MCF 10A (cell line): ENCODE results near the gene PCNX3. TPM values are rescaled to one million over a fixed set of nuclear protein-coding genes. Genes with fewer than 3 reads are reported as not detected.

ENCODE experiments used
- BruUV-seq: library from RNA; stranded (reverse); fragments of 400-500 nt; replicated peaks from 2 replicates; lab custom pipeline; 2021; lab: Mats Ljungman, UMichigan
- CTCF ChIA-PET: fragments of 300-600 bp; sonication (Branson Sonifier 250); formaldehyde crosslinking; extraction: SDS; loops from one replicate; lab custom pipeline; 2021; ENCODE audit warnings: antibody characterized with exemption, inconsistent platforms; lab: Yijun Ruan, JAX
- POLR2A ChIA-PET: fragments of 300-600, 350-650 bp; sonication (Branson Sonifier 250); formaldehyde crosslinking; extraction: SDS; loops from one replicate; lab custom pipeline; 2020; ENCODE audit warnings: antibody characterized with exemption, inconsistent platforms; lab: Yijun Ruan, JAX
- DNase-seq: peaks from one replicate; pipeline ENCODE4 v3.0.0-alpha.2; 2018; ENCODE audit not compliant: unreplicated experiment
- H3K27ac Mint-ChIP-seq: one replicate; pipeline ENCODE4 v1.8.0; 2022; ENCODE audit warnings: mild to moderate bottlenecking, low read depth, mixed read lengths; ENCODE audit not compliant: unreplicated experiment
- H3K27me3 Mint-ChIP-seq: one replicate; pipeline ENCODE4 v1.8.0; 2022; ENCODE audit warnings: mixed read lengths; ENCODE audit not compliant: insufficient read depth, unreplicated experiment
- H3K36me3 Mint-ChIP-seq: one replicate; pipeline ENCODE4 v1.8.0; 2022; ENCODE audit warnings: mild to moderate bottlenecking, moderate library complexity, mixed read lengths; ENCODE audit not compliant: insufficient read depth, unreplicated experiment
- H3K4me1 Mint-ChIP-seq: one replicate; pipeline ENCODE4 v1.8.0; 2022; ENCODE audit warnings: mixed read lengths; ENCODE audit not compliant: insufficient read depth, unreplicated experiment
- H3K4me3 Mint-ChIP-seq: one replicate; pipeline ENCODE4 v1.8.0; 2022; ENCODE audit warnings: mild to moderate bottlenecking, moderate library complexity, mixed read lengths; ENCODE audit not compliant: unreplicated experiment
- H3K9me3 Mint-ChIP-seq: one replicate; pipeline ENCODE4 v1.8.0; 2022; ENCODE audit warnings: mixed read lengths; ENCODE audit not compliant: unreplicated experiment
- intact Hi-C: fragments of 100-400 bp; cut with micrococcal nuclease; formaldehyde crosslinking; loops from 2 replicates; pipeline ENCODE4 v1.14.1; 2022
- total RNA-seq: library from RNA; stranded (reverse); gene quantifications from 2 replicates; pipeline ENCODE4 v1.2.3, GENCODE V29; 2022
- TF ChIP-seq, protein P1 (sequence below): fragments of 200-600 bp; IDR thresholded peaks from one replicate; pipeline ENCODE4 v1.8.0; 2022; ENCODE audit warnings: antibody characterized with exemption, mild to moderate bottlenecking; ENCODE audit not compliant: unreplicated experiment

PCNX3 gene
- total RNA-seq, 1 experiment from 2014 or later = 40.9 TPM

DNA sequence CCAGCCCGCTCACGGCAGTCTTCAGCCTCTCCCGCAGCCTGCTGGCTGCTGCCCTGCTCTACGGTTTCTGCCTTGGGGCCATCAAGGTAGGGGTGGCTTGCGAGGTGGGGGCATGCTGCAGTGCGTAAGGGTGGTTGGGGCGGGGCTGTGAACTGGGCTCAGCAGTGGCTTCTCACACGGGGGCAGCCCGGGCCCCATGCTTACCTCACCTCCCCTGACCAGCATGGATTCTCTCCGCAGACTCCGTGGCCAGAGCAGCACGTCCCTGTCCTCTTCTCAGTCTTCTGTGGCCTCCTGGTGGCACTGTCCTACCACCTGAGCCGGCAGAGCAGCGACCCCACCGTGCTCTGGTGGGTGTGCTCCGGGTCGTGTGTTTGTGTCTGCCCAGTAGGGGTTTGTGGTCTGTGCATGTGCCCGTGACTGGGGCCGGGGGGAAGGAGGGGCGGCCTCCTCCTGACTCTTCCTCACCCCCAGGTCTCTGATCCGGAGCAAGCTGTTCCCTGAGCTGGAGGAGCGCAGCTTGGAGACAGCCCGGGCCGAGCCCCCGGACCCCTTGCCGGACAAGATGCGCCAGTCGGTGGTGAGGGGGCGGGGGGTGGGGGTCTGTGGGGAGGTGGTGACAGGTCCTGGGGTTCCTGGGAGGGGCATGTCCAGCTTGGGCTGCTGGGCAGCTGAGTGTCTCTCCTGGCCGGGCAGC lies 9.5 kb downstream of the PCNX3 start:
- Mint-ChIP-seq H3K27ac (no peak overlapping the region), H3K4me1 (no peaks in the 10 kb centered on the region), H3K27me3 (no peaks in the 10 kb centered on the region), H3K4me3 (no peak overlapping the region), H3K36me3 (peaks cover 39% of the 10 kb centered on the region), H3K9me3 (no peaks in the 10 kb centered on the region)
- CTCF ChIA-PET = interaction anchor here (0.6 to 0.9 kb wide), 2 partner anchors 34 to 286 kb away, joined by 3 to 4 read pairs; no protein-coding TSS in a partner anchor
- no peak for DNase-seq
- intact Hi-C loops = no loop called here
- BruUV-seq = no TSS peak
- TF ChIP-seq, protein P1, sequence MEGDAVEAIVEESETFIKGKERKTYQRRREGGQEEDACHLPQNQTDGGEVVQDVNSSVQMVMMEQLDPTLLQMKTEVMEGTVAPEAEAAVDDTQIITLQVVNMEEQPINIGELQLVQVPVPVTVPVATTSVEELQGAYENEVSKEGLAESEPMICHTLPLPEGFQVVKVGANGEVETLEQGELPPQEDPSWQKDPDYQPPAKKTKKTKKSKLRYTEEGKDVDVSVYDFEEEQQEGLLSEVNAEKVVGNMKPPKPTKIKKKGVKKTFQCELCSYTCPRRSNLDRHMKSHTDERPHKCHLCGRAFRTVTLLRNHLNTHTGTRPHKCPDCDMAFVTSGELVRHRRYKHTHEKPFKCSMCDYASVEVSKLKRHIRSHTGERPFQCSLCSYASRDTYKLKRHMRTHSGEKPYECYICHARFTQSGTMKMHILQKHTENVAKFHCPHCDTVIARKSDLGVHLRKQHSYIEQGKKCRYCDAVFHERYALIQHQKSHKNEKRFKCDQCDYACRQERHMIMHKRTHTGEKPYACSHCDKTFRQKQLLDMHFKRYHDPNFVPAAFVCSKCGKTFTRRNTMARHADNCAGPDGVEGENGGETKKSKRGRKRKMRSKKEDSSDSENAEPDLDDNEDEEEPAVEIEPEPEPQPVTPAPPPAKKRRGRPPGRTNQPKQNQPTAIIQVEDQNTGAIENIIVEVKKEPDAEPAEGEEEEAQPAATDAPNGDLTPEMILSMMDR = no peak
- POLR2A ChIA-PET = interaction anchor here (0.8 kb wide), 1 partner anchor 10 kb away, joined by 4 read pairs; the partner anchor contains the start of gene PCNX3

DNA sequence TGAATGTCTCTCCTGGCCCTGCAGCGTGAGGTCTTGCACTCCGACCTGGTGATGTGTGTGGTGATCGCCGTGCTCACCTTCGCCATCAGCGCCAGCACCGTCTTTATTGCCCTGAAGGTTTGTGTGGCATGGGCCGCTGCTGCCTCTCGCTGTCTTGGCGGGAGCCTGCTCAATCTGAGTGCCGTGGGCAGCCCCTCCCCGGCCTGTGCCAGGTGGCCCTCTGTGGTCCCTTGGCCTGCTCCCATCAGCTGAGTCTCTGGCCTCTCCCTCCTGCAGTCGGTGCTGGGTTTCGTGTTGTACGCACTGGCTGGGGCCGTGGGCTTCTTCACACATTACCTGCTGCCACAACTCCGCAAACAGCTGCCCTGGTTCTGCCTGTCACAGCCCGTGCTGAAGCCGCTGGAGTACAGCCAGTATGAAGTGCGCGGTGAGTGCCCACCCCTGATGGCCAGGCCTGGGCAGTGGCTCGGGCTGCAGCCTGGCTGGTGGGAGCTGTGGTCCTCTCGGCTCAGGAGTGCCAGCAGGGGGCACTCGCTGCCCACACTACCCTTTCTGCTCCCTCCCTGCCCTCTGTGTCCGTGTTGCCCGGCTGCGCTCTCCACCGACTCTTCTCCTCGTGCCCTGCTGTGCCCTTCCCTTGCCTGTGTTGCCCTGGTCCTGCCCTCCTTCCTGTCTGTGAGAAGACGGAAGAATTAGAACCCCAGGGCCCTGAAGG lies 10.2 kb downstream of the PCNX3 start:
- H3K27ac Mint-ChIP-seq = no peak overlapping the region

DNA sequence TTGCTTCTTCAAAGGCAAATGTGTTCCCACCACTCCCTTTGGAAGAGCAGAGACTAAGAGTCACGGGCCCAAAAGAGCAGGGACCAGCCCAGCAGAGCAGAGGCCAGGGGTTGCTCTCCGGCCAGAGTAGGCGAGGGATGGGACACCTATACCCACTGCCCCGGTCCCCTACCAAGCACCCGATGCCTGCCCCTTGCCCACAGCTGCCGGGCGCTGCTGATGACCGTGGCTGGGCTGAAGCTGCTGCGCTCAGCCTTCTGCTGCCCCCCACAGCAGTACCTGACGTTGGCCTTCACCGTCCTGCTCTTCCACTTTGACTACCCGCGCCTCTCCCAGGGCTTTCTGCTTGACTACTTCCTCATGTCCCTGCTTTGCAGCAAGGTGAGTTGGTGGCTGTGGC lies 11.6 kb downstream of the PCNX3 start:
- no peaks in the 10 kb centered on the region for H3K4me1 Mint-ChIP-seq
- H3K4me3 Mint-ChIP-seq = no peak overlapping the region
- no TSS peak for BruUV-seq
- peaks cover 25% of the 10 kb centered on the region for H3K36me3 Mint-ChIP-seq
- no peaks in the 10 kb centered on the region for H3K27me3 Mint-ChIP-seq
- intact Hi-C loops = no loop called here
- no peak overlapping the region for H3K27ac Mint-ChIP-seq
- ChIA-PET POLR2A (no interaction called here), CTCF (interaction anchor here (0.9 kb wide), 1 partner anchor 33 kb away, joined by 6 read pairs; no protein-coding TSS in a partner anchor)
- H3K9me3 Mint-ChIP-seq = no peaks in the 10 kb centered on the region
- no peak for DNase-seq
- TF ChIP-seq, protein P1 = no peak

More for the DNA sequence above, 10.2 kb downstream of the PCNX3 start:
- BruUV-seq = no TSS peak
- H3K4me1 Mint-ChIP-seq = no peaks in the 10 kb centered on the region
- no peaks in the 10 kb centered on the region for H3K9me3 Mint-ChIP-seq
- H3K4me3 Mint-ChIP-seq = no peak overlapping the region
- H3K36me3 Mint-ChIP-seq = peaks cover 37% of the 10 kb centered on the region
- H3K27me3 Mint-ChIP-seq = no peaks in the 10 kb centered on the region
- CTCF ChIA-PET = interaction anchor here (0.6 to 0.9 kb wide), 3 partner anchors 33 to 287 kb away, joined by 3 to 4 read pairs (median 3); no protein-coding TSS in a partner anchor
- DNase-seq = no peak
- intact Hi-C loops = no loop called here
- POLR2A ChIA-PET = interaction anchor here (0.6 kb wide), 1 partner anchor 29 kb away, joined by 3 read pairs; no protein-coding TSS in a partner anchor
- TF ChIP-seq, protein P1 = no peak

DNA sequence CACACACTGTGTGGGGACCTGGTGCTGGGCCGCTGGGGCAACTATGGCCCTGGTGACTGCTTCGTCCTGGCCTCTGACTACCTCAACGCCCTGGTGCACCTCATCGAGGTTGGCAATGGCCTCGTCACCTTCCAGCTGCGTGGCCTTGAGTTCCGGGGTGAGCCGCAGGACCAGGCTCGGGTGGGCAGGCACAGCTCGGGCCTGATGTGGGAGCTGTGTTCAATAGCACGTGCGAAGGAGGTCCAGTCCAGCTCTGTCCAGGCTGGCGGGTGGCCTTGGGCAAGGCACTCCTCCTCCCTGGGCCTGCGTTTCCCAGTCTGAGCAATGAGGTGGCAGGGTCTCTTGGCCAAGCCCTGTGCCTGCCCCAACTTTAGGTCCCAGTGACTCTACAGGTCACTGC lies 14.0 kb downstream of the PCNX3 start:
- TF ChIP-seq, protein P1 = no peak
- no peak for DNase-seq
- Mint-ChIP-seq H3K27ac (no peak overlapping the region), H3K4me1 (no peaks in the 10 kb centered on the region), H3K36me3 (peaks cover 30% of the 10 kb centered on the region), H3K27me3 (no peaks in the 10 kb centered on the region), H3K9me3 (no peaks in the 10 kb centered on the region), H3K4me3 (no peak overlapping the region)
- ChIA-PET CTCF (interaction anchor here (0.7 kb wide), 1 partner anchor 449 kb away, joined by 3 read pairs; no protein-coding TSS in a partner anchor), POLR2A (interaction anchor here (0.6 to 1.5 kb wide), 3 partner anchors 16 to 37 kb away, joined by 3 to 5 read pairs (median 4); partner anchors contain the start of gene MAP3K11)
- intact Hi-C loops = no loop called here
- BruUV-seq = no TSS peak
